ENCODE results near the gene COX19. TPM values are rescaled to one million over a fixed set of nuclear protein-coding genes. Genes with fewer than 3 reads are reported as not detected.

COX19 gene
- total and polyA plus RNA-seq, 12 donors: 3.7 to 9.1 (median 6.1) TPM

DNA sequence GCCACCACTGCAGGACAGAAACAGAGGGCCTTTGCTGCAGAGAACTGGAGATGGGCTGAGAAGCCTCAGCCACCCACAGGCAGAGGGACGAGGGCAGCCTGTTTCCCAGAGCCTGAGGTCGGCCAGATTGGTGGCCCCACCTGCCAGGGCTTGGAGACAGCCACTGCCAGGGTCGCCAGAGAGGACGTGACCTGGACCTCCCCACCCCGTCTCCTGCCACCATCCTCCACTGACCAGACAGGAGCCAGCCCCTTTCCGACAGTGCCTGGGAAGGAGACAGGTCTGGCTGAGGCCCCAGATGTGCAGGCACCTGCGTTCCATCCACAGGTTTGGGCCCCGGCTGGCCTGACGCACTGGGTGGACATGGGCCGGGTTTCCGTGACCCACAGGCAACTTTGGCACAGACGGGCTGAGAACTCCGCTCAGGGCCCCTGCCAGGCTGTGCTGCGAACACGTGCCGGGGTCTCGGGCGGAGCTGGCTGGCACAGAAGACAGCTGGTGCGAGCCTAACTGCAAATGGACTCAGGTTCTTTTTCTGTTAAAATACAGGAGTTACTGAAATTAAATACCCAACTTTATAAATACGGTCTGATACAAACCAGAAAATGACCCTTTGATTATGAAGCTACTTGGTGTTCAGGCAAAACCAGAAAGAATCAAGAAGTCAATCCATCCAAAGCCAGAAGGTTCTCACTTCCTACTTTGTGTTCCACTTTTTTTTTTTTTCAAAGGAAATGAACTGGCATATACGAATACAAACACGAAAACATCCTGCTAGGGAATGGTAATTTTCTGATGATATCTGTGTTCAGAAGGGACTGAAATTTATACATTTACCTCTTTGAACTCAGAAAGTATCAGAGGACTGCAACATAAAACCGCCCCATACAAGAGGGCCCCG lies 6.9 kb downstream of the COX19 start:
- Histone ChIP-seq H3K27ac (peak overlapping the region in 6 of 10 donors; percentile 14 to 56 (median 44)), H3K4me1 (peaks cover 23 to 76% (median 58%) of the 10 kb centered on the region in 9 donors), H3K4me3 (no peak overlapping the region), H3K27me3 (no peaks in the 10 kb centered on the region), H3K36me3 (peaks cover 0 to 72% (median 42%) of the 10 kb centered on the region in 9 donors), H3K9me3 (no peaks in the 10 kb centered on the region)
- 85 to 90% methylated on average over 24 of the region's 24 CpGs for WGBS, 2 donors
- DNase-seq (no peak), ATAC-seq (peak in 1 of 8 donors; percentile 2)
- intact Hi-C loops (cut with DNase I): loop anchor here in 1 of 10 donors (10.0 kb wide), 2 partner anchors 84 to 184 kb away; no protein-coding TSS in a partner anchor
- TF ChIP-seq, protein P1, sequence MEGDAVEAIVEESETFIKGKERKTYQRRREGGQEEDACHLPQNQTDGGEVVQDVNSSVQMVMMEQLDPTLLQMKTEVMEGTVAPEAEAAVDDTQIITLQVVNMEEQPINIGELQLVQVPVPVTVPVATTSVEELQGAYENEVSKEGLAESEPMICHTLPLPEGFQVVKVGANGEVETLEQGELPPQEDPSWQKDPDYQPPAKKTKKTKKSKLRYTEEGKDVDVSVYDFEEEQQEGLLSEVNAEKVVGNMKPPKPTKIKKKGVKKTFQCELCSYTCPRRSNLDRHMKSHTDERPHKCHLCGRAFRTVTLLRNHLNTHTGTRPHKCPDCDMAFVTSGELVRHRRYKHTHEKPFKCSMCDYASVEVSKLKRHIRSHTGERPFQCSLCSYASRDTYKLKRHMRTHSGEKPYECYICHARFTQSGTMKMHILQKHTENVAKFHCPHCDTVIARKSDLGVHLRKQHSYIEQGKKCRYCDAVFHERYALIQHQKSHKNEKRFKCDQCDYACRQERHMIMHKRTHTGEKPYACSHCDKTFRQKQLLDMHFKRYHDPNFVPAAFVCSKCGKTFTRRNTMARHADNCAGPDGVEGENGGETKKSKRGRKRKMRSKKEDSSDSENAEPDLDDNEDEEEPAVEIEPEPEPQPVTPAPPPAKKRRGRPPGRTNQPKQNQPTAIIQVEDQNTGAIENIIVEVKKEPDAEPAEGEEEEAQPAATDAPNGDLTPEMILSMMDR (IDR thresholded peaks at IDR 0.05): no peak

DNA sequence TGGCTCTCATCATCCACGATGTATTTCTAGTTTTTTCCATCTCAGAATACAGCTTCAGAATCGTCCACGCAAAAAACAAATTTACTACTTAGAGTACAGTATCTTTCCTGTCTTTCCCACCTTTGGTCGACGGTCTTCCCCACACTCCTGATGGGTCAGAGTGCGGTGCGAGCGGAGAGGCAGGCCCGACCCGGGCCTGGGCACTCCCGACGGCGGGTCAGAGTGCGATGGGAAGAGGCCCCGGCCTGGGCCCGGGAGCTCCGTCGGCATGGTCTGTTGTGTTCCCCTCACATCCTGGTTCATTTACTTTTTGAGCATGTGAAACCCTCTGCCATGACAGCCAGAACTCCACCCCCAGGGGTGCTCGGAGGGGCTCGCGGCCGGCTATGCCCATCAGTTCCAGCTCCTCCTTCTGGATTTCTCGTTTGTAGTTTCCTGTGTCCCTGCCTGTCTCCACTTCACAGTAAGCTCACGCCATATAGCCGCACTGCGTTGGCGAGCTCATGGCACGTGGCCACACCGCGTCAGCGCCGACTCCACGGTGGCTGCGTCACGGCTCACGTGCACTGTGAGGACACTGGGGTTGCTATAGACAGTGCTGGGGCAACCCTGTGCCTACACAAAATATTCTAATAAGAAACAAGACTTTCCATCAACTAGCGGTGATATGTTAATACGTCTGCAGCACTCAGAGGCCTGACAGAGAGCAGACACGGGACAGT lies 7.8 kb downstream of the COX19 start:
- 88 to 89% methylated on average over 39 of the region's 39 CpGs for WGBS, 2 donors
- ATAC-seq: peak in 2 of 8 donors; percentile 19 to 22
- Histone ChIP-seq H3K4me3 (no peak overlapping the region), H3K36me3 (peaks cover 0 to 63% (median 42%) of the 10 kb centered on the region in 9 donors), H3K27ac (peak overlapping the region in 6 of 10 donors; percentile 14 to 56 (median 44)), H3K4me1 (peaks cover 21 to 67% (median 55%) of the 10 kb centered on the region in 9 donors), H3K27me3 (peaks cover 0 to 4% (median 0%) of the 10 kb centered on the region in 7 donors), H3K9me3 (no peaks in the 10 kb centered on the region)
- TF ChIP-seq, protein P1 (IDR thresholded peaks at IDR 0.05): no peak
- intact Hi-C loops (cut with DNase I): loop anchor here in 1 of 10 donors (10.0 kb wide), 2 partner anchors 83 to 183 kb away; no protein-coding TSS in a partner anchor
- DNase-seq: no peak

DNA sequence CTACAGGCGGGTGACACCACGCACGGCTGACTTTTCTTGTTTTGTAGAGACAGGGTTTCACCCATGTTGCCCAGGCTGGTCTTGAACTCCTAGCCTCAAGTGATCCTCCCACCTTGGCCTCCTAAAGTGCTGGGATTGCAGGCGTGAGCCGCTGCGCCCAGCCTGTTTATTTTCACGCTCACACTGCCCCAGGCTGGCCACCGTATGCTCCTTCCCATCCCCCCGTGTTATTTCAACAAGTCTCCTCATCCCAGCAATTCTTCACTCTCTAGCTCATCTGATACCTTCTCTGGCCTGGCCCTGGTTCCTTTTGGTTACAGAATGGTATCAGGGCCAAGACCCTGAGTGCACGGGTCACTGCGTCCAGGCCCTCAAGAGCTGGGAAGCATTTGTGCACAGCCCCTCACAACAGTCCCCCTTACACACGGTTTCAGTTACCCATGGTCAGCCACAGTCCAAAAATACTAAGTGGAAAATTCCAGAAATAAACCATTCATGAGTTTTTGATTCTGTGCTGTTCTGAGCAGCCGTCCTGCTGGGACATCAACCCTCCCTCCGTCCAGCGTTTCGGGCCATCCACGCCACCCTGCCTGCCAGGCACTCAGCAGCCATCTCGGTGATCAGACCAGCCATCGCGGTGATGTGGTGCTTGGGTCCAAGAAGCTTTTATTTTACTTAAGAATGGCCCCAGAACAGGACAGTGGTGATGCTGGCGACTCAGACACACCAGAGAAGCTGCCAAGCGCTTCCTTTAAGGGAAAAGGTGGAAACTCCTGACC lies 8.9 kb downstream of the COX19 start:
- Histone ChIP-seq H3K4me1 (peaks cover 21 to 58% (median 45%) of the 10 kb centered on the region in 9 donors), H3K36me3 (peaks cover 0 to 53% (median 36%) of the 10 kb centered on the region in 9 donors), H3K4me3 (no peak overlapping the region), H3K27ac (peak overlapping the region in 6 of 10 donors; percentile 64 to 91 (median 86)), H3K9me3 (no peaks in the 10 kb centered on the region), H3K27me3 (peaks cover 0 to 4% (median 0%) of the 10 kb centered on the region in 7 donors)
- TF ChIP-seq, protein P1 (IDR thresholded peaks at IDR 0.05): no peak
- WGBS, 2 donors: 84 to 87% methylated on average over 22 of the region's 22 CpGs
- ATAC-seq: no peak
- intact Hi-C loops (cut with DNase I): loop anchor here in 1 of 10 donors (10.0 kb wide), 2 partner anchors 82 to 182 kb away; no protein-coding TSS in a partner anchor
- DNase-seq: peak in 1 of 2 donors; percentile 2
